ENCODE measurements around the gene EAPP.

DNA sequence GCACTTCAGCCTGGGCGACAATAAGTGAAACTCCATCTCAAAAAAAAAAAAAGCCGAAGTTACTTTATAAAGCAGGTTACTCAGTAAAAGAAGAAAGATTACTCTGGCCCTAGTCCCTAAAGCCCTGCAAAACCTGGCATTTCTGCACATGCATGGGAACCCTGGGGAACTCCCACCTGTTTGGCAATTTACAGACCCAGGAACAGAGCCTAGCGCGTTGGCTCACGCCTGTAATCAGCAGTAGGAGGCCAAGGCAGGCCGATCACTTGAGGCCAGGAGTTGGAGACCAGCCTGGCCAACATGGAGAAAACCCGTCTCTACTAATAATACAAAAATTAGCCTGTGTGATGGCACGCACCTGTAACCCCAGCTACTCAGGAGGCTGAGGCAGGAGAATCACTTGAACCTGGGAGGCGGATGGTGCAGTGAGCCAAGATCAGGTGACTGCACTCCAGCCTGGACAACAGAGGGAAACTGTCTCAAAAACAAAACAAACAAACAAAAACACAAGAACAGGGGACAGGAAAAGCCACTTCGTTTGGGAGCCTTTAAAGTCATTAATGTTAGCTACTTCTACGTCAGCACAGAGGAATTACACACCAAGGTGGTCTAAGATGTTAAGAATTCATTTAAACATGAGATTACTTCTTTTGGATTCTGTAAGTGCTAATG, 43.4 kb downstream of the EAPP start:
- TF ChIP-seq POLR2A (IDR thresholded peaks at IDR 0.05) (no peak), POLR2AphosphoS5 (IDR thresholded peaks at IDR 0.05) (no peak)
- TF ChIP-seq, protein P1, sequence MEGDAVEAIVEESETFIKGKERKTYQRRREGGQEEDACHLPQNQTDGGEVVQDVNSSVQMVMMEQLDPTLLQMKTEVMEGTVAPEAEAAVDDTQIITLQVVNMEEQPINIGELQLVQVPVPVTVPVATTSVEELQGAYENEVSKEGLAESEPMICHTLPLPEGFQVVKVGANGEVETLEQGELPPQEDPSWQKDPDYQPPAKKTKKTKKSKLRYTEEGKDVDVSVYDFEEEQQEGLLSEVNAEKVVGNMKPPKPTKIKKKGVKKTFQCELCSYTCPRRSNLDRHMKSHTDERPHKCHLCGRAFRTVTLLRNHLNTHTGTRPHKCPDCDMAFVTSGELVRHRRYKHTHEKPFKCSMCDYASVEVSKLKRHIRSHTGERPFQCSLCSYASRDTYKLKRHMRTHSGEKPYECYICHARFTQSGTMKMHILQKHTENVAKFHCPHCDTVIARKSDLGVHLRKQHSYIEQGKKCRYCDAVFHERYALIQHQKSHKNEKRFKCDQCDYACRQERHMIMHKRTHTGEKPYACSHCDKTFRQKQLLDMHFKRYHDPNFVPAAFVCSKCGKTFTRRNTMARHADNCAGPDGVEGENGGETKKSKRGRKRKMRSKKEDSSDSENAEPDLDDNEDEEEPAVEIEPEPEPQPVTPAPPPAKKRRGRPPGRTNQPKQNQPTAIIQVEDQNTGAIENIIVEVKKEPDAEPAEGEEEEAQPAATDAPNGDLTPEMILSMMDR (IDR thresholded peaks at IDR 0.05) = no peak
